Erythroblast (primary cell): ENCODE results near the gene CDIP1.

Experiments used
- GATA1 ChIP-seq: IDR thresholded peaks from 2 replicates; pipeline ENCODE4 v1.6.1; 2011; ENCODE audit warnings: low read depth, mild to moderate bottlenecking, control low read depth, low read length, moderate library complexity
- POLR2A ChIP-seq: IDR thresholded peaks from 2 replicates; pipeline ENCODE4 v1.6.1; 2011; ENCODE audit warnings: mild to moderate bottlenecking, low read length

DNA sequence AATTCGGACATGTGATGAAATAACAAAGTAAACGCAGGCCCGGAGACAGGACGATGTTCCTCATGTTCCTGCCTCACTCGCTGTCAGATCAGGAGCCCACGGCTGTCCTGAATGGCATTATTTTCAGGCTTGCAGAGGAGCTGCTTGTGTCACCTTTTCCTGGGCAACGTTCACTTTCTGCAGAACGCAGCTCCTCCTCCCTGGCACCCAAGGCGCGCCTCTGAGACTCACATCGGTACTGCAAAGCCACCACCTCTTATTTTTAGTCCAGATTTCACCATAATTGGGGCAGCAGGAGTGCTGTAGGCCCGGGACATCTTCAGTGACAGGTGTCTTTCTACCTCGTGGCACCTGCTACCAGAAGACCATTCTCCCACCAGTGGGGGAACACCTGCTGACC is 9.6 kb upstream of the CDIP1 start:
- TF ChIP-seq POLR2A (no peak), GATA1 (no peak)
